Pancreas (tissue), 10 donors: Measurements from ENCODE around the gene ST6GALNAC3. TPM values are rescaled to one million over a fixed set of nuclear protein-coding genes. Genes with fewer than 3 reads are reported as not detected.

Experiments
- ATAC-seq, 4 donors: fragments of 200-7000 bp; cut with Tn5 transposase; one replicate each; pipeline versions ENCODE4 v1.8.0 to v1.9.1; 2020; ENCODE audit warnings: mild to moderate bottlenecking in 4 of 4, moderate library complexity in 4 of 4
- DNase-seq, 6 donors: peaks; one replicate each; pipeline ENCODE4 v3.0.0-alpha.2; 2020
- FAIRE-seq: peaks from 2 replicates; lab custom pipeline; 2012; peaks lifted over from hg19 to GRCh38; lab: Jason Lieb, UNC
- H3K27ac ChIP-seq, 4 donors: fragments of 200-600 bp; sonication (generic); 1 replicate in 3 of 4; 2 replicates in 1 of 4; pipeline versions ENCODE4 v1.5.0 to v1.8.0; 2020
- H3K27me3 ChIP-seq, 4 donors: fragments of 200-600 bp; one replicate each; pipeline ENCODE4 v1.8.0; 2021
- H3K36me3 ChIP-seq, 3 donors: fragments of 200-600 bp; sonication (generic) in 1 of 3; one replicate each; pipeline versions ENCODE4 v1.5.0 to v1.8.0; 2020 to 2021
- H3K4me1 ChIP-seq, 3 donors: fragments of 200-600 bp; one replicate each; pipeline ENCODE4 v1.8.0; 2021
- H3K4me3 ChIP-seq, 4 donors: fragments of 200-600 bp; sonication (generic) in 2 of 4; one replicate each; pipeline versions ENCODE4 v1.5.0 to v1.8.0; 2020 to 2021
- H3K9me3 ChIP-seq, 4 donors: fragments of 200-600 bp; one replicate each; pipeline ENCODE4 v1.8.0; 2021
- CTCF ChIP-seq, 4 donors: fragments of 200-600 bp; sonication (generic) in 3 of 4; IDR thresholded peaks; one replicate each; pipeline versions ENCODE4 v1.5.0 to v1.8.0; 2021; ENCODE audit warnings: antibody characterized with exemption in 4 of 4
- WGBS, 2 donors: extraction: QIAGEN DNeasy Blood & Tissue Kit; methylation state at CpG; one replicate each; pipeline ENCODE4 v1.1.7; 2013; 5-methylcytosine and 5-hydroxymethylcytosine counted together
- intact Hi-C, 3 donors: fragments of 100-400 bp; cut with DNase I; formaldehyde crosslinking; loops; one replicate each; pipeline versions ENCODE4 v1.11.1 to v1.14.2; 2022
- polyA plus RNA-seq, 2 donors: library from polyadenylated mRNA; stranded (reverse); fragments of 200-250 nt; gene quantifications; one replicate each; pipeline ENCODE4 v1.2.3, GENCODE V29; 2013
- total RNA-seq, 6 donors: library from RNA; stranded (reverse); fragmentation: NEBNext Ultra II Directional in 4 of 6; extraction: Animal tissue kit (Norgen Biotek cat#: 25700) in 4 of 6; gene quantifications; one replicate each; pipeline versions ENCODE4 v1.2.1 to v1.2.4, GENCODE V29; 2021 to 2023
- donor health status: healthy with polysubstance abuse.
- donor health status: DM: no; HTN: no; CAD: no; lungs with moderate emphysema.
- donor health status: DM: no; HTN: no; CAD: no.
- donor health status: control.
- donor health status: control.
- donor health status: Bipolar disorder and iron deficiency.
- donor health status: DM: yes; HTN: yes; CAD: no.
- donor health status: DM: no; HTN: no; CAD: no.
- donor health status: DM: no; HTN: no; CAD: no.
- donor health status: DM: yes; HTN: yes; CAD: no.

ST6GALNAC3 gene
- total and polyA plus RNA-seq, 8 donors: 0.35 to 2.0 (median 0.80) TPM

- Histone ChIP-seq H3K27ac (no peak overlapping the region), H3K36me3 (no peaks in the 10 kb centered on the region), H3K4me1 (no peaks in the 10 kb centered on the region), H3K9me3 (no peaks in the 10 kb centered on the region), H3K4me3 (no peak overlapping the region), H3K27me3 (no peaks in the 10 kb centered on the region)
- WGBS, 2 donors: 56 to 65% methylated on average over 4 of the region's 4 CpGs
- ATAC-seq (no peak), DNase-seq (no peak), FAIRE-seq (no peak)
- TF ChIP-seq CTCF (IDR thresholded peaks at IDR 0.05): no peak
- intact Hi-C loops: no loop called here
Observed at GRCh38 chr1:76474922-76475321, 400.4 kb downstream of the ST6GALNAC3 start.

- no peak for TF ChIP-seq CTCF (IDR thresholded peaks at IDR 0.05)
- no peak for FAIRE-seq
- intact Hi-C loops: no loop called here
- no peak overlapping the region for H3K27ac ChIP-seq
- H3K4me3 ChIP-seq: no peak overlapping the region
- H3K36me3 ChIP-seq: no peaks in the 10 kb centered on the region
- no peak for DNase-seq
- no peaks in the 10 kb centered on the region for H3K27me3 ChIP-seq
- ATAC-seq: no peak
- no peaks in the 10 kb centered on the region for H3K4me1 ChIP-seq
- no peaks in the 10 kb centered on the region for H3K9me3 ChIP-seq
Observed at GRCh38 chr1:76477156-76477555, 402.6 kb downstream of the ST6GALNAC3 start.

GRCh38 chr1:76480827-76481226 lies 406.3 kb downstream of the ST6GALNAC3 start:
- H3K9me3 ChIP-seq: no peaks in the 10 kb centered on the region
- no peak overlapping the region for H3K27ac ChIP-seq
- ATAC-seq: no peak
- H3K4me3 ChIP-seq: no peak overlapping the region
- no peak for DNase-seq
- no peaks in the 10 kb centered on the region for H3K4me1 ChIP-seq
- intact Hi-C loops: no loop called here
- no peaks in the 10 kb centered on the region for H3K36me3 ChIP-seq
- no peak for FAIRE-seq
- TF ChIP-seq CTCF (IDR thresholded peaks at IDR 0.05): no peak
- no peaks in the 10 kb centered on the region for H3K27me3 ChIP-seq

GRCh38 chr1:76481672-76482071 lies 407.1 kb downstream of the ST6GALNAC3 start:
- Histone ChIP-seq H3K36me3 (no peaks in the 10 kb centered on the region), H3K9me3 (no peaks in the 10 kb centered on the region), H3K4me3 (no peak overlapping the region), H3K27me3 (no peaks in the 10 kb centered on the region), H3K27ac (no peak overlapping the region), H3K4me1 (no peaks in the 10 kb centered on the region)
- ATAC-seq (no peak), FAIRE-seq (no peak), DNase-seq (no peak)
- no peak for TF ChIP-seq CTCF (IDR thresholded peaks at IDR 0.05)
- 75 to 92% methylated on average over 1 of the region's 1 CpG for WGBS, 2 donors
- intact Hi-C loops: no loop called here

GRCh38 chr1:76482272-76482671 lies 407.7 kb downstream of the ST6GALNAC3 start:
- H3K27ac ChIP-seq: no peak overlapping the region
- intact Hi-C loops: no loop called here
- no peaks in the 10 kb centered on the region for H3K4me1 ChIP-seq
- no peaks in the 10 kb centered on the region for H3K36me3 ChIP-seq
- H3K27me3 ChIP-seq: no peaks in the 10 kb centered on the region
- DNase-seq (no peak), FAIRE-seq (no peak), ATAC-seq (no peak)
- WGBS, 2 donors: 32 to 47% methylated on average over 2 of the region's 2 CpGs
- no peak for TF ChIP-seq CTCF (IDR thresholded peaks at IDR 0.05)
- H3K9me3 ChIP-seq: no peaks in the 10 kb centered on the region
- no peak overlapping the region for H3K4me3 ChIP-seq
